PFSK-1 (cell line): ENCODE measurements around the gene ISM1.

Experiments
- FOXP2 ChIP-seq: optimal IDR thresholded peaks from 2 replicates; pipeline ENCODE3; 2011; ENCODE audit warnings: borderline replicate concordance, control low read depth, inconsistent platforms; ENCODE audit not compliant: insufficient read depth; ENCODE audit errors: extremely low read length, extremely low read depth
- POLR2AphosphoS5 ChIP-seq: IDR thresholded peaks from 2 replicates; pipeline ENCODE4 v1.6.1; 2012; ENCODE audit warnings: low read depth, mild to moderate bottlenecking, control low read depth, low read length, moderate library complexity
- REST ChIP-seq, 2 experiments: IDR thresholded peaks; 2 replicates each; pipeline versions ENCODE4 v1.6.1 to v1.8.0; 2011 to 2012; ENCODE audit warnings: low read depth in 2 of 2, low read length in 2 of 2, control low read depth in 1 of 2, inconsistent platforms in 1 of 2, mild to moderate bottlenecking in 1 of 2, moderate library complexity in 1 of 2; ENCODE audit not compliant: insufficient read depth in 1 of 2
- SIN3A ChIP-seq: IDR thresholded peaks from 2 replicates; pipeline ENCODE4 v1.6.1; 2012; ENCODE audit warnings: mild to moderate bottlenecking, low read length, moderate library complexity, borderline replicate concordance; ENCODE audit not compliant: insufficient read depth
- TAF1 ChIP-seq: IDR thresholded peaks from 2 replicates; pipeline ENCODE4 v1.6.1; 2012; ENCODE audit warnings: low read length, control low read depth, borderline replicate concordance; ENCODE audit not compliant: insufficient read depth

ISM1 gene

GRCh38 chr20:13271977-13272975 lies 51.2 kb downstream of the ISM1 start:
- TF ChIP-seq TAF1 (no peak), SIN3A (no peak), POLR2AphosphoS5 (no peak), FOXP2 (no peak), REST (IDR thresholded peaks at IDR 0.05; ENCODE audit: insufficient read depth in 1 of 2, low read depth in 2 of 2, low read length in 2 of 2) (no peak)

- no peak for TF ChIP-seq TAF1
- no peak for TF ChIP-seq SIN3A
- no peak for TF ChIP-seq REST (IDR thresholded peaks at IDR 0.05; ENCODE audit: insufficient read depth in 1 of 2, low read depth in 2 of 2, low read length in 2 of 2)
- no peak for TF ChIP-seq FOXP2
- TF ChIP-seq POLR2AphosphoS5, result no peak
Observed at GRCh38 chr20:13274275-13274861, 53.3 kb downstream of the ISM1 start.

GRCh38 chr20:13276945-13277541 lies 56.0 kb downstream of the ISM1 start:
- TF ChIP-seq FOXP2 (no peak), TAF1 (no peak), SIN3A (no peak), REST (IDR thresholded peaks at IDR 0.05; ENCODE audit: insufficient read depth in 1 of 2, low read depth in 2 of 2, low read length in 2 of 2) (no peak), POLR2AphosphoS5 (no peak)

GRCh38 chr20:13277663-13278295 lies 56.7 kb downstream of the ISM1 start:
- TF ChIP-seq TAF1 (no peak), SIN3A (no peak), FOXP2 (no peak), POLR2AphosphoS5 (no peak), REST (IDR thresholded peaks at IDR 0.05; ENCODE audit: insufficient read depth in 1 of 2, low read depth in 2 of 2, low read length in 2 of 2) (no peak)
